GM18508 (cell line): Measurements from ENCODE around the gene CBX2.
"Not testable (repeated sequence)": the region's sequence is repeated elsewhere in the genome, so short reads cannot be mapped to it uniquely, and the experiment has no call there.

Source experiments
- ATAC-seq: cut with Tn5 transposase; IDR thresholded peaks from one replicate; pipeline ENCODE4 v1.9.1; 2021; ENCODE audit warnings: moderate number of reproducible peaks; ENCODE audit not compliant: insufficient read depth, unreplicated experiment

The CBX2 gene

DNA sequence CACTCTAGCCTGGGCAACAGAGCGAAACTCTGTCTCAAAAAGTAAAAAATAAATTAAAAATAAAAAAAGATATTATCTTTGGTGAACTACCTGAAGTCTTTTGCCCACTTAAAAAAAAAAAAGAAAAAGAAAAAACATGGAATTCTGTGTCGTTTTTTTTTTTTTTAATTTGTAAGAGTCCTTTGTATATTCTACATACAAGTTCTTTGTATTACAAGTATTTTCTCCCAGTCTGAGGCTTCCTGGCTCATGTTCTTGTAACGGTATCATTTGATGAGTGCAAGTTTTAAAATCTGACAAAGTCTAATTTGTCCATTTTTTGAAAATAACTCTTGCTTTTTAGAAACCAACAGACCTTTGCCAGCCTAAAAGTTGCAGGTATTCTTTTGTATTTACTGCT lies 12.2 kb upstream of the CBX2 start:
- ATAC-seq: no peak

DNA sequence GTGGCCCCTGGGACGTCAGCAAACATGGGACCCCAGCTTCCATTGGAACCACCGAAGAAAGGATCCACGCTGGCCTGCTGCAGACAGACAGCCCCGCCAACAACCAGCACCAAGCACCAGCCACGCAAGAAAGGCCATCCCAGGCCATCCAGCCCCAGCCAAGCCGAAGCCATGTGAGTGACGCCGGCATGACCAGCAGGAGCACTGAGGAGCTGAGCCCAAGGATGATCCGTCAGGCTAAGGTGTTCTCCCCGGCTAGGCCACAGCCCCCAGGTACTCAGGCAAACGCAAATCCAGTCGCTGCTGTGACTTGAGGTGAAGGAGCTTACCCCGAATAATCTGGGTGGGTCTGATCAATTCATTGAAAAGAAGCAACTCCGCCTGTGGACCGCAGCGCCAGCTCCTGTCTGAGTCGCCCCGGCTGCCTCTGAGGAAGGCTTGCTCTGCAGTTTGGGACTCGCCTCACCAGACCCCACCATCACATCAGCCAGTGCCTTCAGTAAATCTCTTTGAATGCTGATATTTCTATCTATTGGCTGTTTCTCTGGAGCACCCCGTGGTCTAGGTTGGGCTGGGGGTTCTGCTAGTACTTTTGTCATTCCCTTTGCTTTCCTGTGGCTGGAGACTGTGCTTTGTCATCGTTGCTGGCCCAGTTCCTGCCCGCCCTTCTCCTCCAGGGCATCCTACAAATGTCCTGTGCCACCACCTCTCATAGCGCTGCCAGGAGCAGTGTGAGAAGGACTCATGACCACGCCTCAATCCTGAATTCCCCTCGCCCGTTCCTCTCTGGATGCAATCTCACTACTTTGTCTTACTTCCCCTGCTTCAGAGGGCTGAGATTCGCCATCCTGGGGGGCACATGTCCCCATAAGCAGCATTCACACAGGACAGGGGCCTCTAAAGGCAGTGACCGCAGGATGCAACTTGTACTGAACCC lies 8.1 kb upstream of the CBX2 start:
- ATAC-seq: no peak

DNA sequence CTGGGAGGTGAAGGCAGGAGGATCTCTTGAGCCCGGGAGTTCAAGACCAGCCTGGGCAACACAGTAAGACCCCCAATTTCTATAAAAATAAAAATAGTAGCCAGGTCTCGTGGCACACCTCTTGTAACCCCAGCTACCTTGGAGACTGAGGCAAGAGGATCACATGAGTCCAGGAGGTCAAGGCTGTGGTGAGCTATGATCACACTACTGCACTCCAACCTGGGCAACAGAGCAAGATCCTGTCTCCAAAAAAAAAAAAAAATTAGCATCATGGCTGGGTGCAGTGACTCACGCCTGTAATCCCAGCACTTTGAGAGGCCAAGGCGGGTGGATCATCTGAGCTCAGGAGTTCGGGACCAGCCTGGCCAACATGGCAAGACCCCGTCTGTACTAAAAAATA lies 6.7 kb upstream of the CBX2 start:
- no peak for ATAC-seq

DNA sequence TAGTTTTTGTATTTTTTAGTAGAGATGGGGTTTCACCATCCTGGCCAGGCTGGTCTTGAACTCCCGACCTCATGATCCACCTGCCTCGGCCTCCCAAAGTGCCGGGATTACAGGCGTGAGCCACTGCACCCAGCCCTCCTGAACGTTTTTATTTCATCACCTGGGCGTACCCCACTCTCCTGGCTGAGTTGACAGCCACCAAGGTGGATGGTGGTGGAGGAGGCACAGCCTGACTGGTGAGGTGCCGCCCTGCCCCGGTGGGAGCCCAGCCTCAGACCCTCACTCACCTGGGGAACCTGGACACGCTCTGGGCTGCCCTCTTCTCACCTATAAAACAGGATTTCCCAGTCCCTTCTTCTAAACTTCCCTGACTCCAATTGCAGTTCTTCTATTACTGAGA lies 5.2 kb upstream of the CBX2 start:
- ATAC-seq: not testable (repeated sequence)

DNA sequence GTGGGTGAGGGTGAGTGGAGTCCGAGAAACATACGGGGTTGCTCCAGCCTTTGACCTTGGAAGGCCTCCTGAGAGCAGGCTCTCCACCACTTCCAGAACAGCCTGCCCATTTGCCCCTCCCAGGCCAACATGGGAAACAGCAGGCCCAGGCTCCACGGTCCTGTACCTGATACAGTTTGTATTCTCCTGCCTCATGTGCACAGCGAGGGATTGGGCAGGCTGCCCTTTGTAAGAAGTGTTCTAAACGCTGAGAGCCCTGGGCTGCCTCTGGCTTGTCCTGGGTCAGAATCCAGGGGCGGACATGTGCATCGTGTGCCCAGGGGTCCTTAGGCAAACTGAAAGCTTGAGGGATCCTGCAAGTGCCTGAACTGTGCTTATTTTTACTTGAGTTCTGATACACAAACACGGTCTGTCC lies 3.4 kb upstream of the CBX2 start:
- no peak for ATAC-seq

DNA sequence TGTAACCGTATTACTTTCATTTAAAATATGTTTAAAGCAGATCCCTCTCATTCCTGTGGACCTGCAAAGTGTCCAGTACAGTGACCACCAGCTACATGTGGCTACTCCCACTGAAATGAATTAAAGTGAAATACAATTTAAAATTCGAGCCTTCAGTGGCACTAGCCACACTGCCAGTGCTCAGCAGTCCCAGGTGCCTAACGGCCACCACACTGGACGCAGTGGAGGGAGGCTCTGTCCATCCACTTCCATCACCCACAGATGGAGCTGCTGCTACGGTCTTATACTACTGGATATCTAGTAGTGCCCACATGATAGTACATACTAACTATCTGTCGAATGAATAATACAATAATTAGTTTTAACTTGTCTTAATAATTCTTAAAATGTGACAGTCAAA lies 2.3 kb upstream of the CBX2 start:
- no peak for ATAC-seq

DNA sequence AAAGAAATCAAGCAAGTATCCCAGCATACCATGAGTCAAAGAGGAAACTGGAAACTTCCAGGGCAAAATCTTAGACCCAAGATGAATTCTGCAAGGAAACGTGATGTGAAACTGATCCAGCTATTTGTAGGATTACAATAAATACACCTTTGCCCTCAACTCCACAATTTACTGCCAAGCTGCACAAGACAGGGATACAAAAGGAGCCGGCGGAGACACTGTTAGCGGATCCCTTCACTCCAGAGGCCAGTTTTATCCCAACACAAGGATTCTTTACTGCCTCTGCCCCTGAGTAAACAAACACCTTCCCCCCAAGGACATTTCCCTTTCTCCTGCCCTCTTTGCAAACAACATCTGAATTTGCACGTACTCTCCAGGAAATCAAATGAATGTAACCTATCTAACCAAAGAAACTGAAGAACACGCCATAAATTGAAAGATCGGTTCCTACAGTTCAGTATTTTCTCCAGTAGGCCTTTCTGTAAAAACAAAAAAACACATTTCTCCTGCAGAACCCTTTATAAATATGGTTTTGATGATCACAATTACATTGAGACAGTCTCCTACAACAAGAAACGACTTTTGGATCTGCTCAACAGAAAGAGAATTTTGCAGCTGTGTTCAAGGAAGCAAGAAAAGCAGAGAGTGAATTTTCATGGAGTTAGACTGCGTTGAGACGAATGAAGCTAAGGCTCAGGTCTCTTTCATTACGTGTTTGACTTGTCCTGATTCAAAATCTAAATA lies 1.4 kb upstream of the CBX2 start:
- no peak for ATAC-seq

DNA sequence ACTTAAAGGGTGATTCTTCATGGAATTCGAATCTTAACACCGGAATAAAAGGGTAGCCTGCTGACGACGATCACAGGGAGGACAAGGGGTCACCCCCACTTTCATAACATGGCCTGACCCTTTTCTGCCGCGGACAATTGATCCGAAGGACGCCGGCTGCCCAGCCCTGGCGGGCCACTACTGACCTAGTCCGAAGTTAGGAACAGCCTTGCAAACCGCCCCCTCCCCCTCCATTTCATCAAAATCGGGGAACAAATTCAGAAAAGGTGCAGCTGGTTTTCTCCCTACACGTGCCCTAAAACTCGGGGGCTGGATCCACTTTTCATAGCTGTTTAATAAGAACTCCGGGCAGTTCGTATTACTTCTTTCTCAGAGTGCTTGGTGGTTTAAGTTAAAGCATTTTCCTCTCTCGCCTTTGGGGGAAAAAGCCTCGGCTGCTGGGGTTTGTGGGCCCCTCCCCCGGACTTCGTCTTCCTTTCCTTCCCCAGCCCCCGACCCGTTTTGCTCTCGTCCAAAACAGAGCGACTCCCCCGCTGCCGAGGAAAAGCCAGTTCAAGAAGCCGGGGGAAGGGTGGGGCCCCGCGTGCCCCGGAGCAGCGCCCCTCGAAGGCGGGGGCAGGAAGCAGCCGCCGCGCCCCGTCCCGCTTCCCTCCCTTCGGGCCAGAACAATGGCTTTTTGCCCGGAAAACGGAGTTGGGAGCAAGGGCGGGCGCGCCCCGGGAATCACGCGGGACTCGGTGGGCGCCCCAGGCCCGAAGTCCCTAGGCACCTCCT lies 641 bp upstream of the CBX2 start:
- ATAC-seq: no peak

DNA sequence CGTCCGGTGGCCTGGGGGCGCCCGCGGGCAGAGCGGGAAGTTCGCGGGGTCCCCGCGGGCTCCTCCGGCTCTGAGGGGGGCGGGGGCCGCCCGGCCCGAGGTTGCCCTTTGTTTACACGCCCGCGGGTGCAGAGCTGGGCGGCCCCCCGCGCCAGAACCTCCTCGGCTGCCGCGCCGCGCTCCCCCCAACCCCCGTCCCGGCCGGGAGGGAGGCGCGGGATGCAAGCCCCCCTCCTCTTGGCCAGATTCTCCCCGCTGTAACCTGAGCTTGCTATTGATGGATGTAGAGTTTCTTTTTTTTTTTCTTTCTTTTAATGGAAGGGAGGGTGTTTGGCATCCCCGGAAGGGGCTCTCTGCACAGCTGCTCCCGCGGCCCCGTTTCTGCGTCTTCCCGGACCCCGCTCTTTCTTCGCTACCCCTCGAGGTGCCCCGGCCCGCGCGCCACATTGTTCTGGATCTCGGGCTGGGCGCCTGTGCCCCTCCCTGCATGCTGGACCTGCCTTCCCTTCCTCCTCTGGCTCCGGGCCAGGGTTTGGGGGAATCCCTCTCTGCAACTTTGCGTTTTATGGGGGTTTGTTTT lies 646 bp downstream of the CBX2 start:
- ATAC-seq: no peak

DNA sequence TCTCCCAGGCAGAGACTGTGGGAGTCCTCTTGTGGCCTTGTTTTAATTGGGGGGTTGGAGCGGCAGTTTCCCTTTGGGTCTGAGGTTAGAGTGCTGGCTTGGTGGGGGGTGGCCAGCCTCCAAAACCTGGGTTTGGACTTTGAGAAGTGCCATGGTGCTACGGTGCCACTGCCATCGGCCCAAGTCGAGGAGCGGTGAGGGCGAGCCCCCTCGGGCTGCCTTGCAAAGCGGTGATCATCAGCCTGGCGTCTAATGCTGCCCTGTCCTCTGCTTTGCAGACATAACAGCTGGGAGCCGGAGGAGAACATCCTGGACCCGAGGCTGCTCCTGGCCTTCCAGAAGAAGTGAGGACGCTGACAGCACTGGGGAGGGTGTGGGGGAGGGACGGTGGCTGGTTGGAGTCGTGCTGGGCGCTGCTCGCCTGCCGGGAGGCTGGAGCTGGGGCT lies 1.2 kb downstream of the CBX2 start:
- ATAC-seq: no peak

DNA sequence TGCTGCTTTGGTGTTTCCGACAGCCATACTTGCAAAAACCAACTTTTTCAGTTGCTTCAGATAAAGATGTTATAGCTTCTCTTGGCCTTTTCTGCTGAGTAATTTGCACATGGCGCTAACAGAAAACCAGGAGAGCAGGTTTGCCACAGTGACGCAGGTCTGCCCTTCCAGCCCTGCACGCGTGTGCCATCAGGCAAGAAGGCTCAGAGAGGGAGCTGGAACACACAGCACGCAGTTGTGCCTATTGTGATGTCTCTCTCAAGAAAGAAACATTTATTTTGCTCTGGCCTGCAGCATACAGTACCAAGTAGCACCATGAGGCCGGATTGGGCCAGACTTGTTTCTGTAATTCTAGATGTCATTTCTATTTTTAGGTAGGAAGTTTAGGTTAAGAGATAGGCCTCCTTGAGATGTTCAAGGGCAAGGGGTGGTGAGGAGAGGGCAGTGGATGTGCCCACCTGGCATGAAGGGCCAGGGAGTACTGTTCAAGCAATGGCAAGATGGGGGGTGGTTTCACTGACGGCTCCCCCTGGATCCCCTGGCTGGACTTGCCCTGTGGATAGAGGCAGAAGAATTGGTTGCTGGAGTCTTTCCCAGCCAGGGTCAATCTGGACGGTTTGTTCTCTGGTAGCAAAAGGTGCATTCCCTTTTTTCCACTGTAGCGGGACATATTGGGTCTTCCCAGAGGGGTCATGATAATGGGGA lies 1.9 kb downstream of the CBX2 start:
- no peak for ATAC-seq

DNA sequence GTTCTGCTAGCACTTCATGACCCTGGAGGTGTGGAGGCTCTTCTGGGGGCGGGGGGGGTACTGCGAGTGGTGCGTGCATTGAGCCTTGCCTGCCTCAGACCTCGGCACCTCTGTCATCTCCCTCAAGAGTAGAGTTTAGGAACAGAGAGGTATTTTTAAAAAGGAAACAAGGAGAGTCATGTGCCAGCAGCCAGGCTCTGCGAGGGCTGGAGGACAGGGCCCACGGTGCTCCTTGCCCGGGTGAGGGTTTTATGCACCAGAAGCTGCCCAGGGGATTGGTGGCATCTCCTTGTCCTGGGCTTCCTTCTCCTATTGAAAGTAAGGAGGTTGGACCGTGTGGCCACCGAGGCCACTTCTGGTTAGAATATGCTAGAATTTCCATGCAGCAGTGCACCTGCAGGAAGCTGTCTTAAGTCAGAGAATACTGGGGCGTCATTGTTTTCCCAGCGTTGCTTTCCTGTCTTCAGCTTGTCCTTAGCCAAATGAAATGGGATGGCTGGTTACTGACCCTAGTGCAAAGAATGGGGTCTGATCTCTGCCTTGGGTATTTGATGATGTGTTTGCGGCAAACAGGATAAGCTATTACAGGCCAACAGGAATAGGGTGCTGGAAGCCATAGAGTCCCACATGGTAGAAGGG lies 3.2 kb downstream of the CBX2 start:
- ATAC-seq: no peak

DNA sequence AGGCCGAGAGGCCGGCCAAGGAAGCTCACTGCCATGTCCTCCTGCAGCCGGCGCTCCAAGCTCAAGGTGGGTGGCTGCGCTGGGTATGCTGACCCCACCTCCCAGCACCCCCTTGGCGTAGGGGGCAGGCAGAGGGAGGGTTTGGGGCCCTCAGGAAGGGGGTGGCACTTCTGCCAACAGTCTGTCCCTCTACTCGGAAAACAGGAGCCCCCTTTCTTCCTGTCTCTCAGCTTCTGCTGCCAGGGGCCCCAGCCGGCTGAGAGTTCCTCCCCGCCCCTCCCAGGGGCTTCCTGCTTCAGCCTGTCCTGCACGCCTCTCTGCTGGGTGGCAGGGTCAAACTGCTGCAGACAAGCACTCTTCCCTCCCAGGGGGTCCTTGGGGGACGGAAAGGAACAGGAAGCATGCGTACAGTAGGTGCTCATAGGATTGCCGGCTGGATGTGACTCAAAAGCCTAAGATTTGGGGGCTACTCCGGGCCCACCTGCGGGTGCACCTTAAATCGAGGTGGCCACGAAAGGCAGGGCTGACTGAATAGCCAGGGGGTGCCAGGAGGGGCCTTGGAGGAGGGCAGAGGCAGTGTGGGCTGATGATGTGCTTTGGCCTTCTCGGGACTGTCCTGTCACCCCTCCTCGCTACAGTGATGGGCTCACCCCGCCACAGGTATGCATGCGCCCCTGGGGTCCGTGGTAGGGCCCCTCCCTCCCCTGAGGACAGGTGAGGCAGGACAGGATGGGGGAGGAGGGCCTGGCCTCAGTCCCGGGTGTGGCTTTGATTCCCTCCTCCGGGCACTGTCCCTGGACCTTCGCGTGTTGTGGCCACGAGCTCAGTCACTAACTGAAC lies 4.0 kb downstream of the CBX2 start:
- ATAC-seq: no peak

DNA sequence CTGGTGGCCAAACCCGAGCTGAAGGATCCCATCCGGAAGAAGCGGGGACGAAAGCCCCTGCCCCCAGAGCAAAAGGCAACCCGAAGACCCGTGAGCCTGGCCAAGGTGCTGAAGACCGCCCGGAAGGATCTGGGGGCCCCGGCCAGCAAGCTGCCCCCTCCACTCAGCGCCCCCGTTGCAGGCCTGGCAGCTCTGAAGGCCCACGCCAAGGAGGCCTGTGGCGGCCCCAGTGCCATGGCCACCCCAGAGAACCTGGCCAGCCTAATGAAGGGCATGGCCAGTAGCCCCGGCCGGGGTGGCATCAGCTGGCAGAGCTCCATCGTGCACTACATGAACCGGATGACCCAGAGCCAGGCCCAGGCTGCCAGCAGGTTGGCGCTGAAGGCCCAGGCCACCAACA lies 5.9 kb downstream of the CBX2 start:
- ATAC-seq: no peak

DNA sequence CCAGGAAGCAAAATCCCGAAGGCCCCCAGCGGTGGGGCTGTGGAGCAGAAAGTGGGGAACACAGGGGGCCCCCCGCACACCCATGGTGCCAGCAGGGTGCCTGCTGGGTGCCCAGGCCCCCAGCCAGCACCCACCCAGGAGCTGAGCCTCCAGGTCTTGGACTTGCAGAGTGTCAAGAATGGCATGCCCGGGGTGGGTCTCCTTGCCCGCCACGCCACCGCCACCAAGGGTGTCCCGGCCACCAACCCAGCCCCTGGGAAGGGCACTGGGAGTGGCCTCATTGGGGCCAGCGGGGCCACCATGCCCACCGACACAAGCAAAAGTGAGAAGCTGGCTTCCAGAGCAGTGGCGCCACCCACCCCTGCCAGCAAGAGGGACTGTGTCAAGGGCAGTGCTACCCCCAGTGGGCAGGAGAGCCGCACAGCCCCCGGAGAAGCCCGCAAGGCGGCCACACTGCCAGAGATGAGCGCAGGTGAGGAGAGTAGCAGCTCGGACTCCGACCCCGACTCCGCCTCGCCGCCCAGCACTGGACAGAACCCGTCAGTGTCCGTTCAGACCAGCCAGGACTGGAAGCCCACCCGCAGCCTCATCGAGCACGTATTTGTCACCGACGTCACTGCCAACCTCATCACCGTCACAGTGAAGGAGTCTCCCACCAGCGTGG lies 6.5 kb downstream of the CBX2 start:
- no peak for ATAC-seq

DNA sequence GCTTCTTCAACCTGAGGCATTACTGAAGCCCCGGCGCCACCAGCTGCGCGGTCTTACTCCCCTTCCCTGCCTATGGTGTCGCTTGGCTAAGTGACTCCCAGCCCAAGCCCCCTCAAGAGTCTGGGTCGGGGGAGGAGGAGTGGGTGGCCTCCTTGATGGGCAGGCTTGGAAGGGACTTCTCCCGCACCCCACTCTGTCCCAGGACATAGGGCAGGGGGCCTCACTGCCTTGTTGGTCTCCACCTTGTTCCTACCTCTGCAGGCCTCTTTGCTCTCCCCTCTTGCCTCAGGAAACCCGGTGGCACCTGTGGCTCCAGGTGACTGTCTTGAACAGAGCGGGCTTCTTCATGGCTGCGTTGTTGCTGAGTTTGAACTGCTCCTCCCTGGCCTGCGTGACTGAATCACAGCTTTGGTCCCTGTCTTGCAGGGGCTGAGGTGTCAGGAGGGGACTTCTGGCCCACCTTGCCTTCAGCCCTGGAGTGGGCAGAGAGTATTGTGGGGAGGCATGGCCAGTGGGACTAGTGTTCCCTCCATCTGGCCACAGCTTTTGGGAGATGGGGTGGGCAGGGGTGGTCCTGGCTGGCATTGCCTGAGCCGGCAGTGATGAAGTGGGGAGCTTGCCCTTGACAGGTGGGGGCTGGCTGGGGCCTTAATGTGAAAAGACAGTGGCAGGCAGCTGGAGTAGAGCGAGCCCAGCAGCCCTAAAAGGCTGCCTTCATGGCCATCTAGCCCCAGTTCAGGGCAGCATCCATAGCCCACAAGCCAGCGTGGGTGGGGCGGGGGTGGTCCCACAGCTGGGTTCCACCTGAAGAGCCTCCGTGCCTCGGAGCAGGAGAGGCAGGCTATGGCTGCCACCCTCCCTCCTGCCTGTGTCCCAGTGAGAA lies 7.3 kb downstream of the CBX2 start:
- no peak for ATAC-seq
